Measurements from ENCODE around the gene ITGB3BP. TPM values are rescaled to one million over a fixed set of nuclear protein-coding genes. Genes with fewer than 3 reads are reported as not detected.
"Not testable (repeated sequence)": the region's sequence is repeated elsewhere in the genome, so short reads cannot be mapped to it uniquely, and the experiment has no call there.

The ITGB3BP gene, protein sequence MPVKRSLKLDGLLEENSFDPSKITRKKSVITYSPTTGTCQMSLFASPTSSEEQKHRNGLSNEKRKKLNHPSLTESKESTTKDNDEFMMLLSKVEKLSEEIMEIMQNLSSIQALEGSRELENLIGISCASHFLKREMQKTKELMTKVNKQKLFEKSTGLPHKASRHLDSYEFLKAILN
- 11.1 TPM for total RNA-seq
- long read RNA-seq, transcript ITGB3BP-212 (10 exons, 1,285 nt), result major isoform, 5 of 15 reads
- long read RNA-seq, partial matches to known transcripts, result 2 of 15 reads
- long read RNA-seq, other reads (novel, unspliced or antisense), result 6 of 15 reads

DNA sequence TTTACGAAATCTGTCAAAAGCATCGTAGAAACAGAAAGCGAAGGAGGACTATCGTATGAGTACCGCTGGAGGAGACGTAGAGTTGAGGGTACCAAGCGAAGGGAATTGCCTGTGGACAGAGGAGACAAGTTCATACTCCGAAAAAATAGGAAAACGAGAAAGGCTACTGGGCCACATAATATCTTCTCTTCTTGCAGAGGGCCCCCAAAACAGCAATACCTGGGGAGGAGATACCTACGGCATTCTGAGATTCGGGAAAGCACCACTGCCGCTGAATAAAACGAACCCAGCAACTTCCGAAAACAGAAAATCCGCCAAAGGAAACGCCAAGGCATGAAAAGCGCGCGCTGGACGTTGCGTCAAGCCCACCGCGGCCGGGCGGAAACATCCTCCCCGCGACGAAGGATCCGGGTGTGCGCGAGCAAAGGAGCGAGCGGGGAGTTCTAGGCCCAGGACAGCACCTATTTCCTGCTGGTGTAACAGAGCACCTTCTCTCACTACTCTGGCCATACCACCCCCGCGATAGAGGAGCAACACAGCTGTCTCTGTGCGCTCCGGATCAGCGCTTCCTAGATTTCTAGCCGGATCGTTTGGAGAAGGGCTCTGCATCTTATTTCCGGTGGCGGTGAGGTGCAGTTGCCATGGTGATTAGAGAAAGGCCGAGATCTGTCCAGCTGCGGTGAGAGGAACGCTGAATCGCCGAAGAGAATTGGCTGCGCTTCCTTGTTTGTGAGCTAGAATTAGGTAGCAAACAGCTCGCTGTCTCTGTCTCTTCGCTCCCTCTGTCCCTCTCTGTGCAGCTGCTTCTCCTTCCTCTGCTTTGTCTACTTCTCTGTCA, at the start of gene ITGB3BP, which contains the start of gene EFCAB7:
Gene ITGB3BP, minus strand, starts transcription at position 335 of the 838 bp plus-strand sequence. Its CDS starts 92 bp downstream, at position 243.
Gene EFCAB7, plus strand, starts transcription at position 635 of the 838 bp plus-strand sequence. CDS start 2,048 bp downstream, outside the sequence.
- intact Hi-C loops (cut with DNase I), result loop anchor here (2.0 to 10.0 kb wide), 2 partner anchors 156 to 198 kb away; partner anchors contain the start of genes ALG6 and FOXD3

DNA sequence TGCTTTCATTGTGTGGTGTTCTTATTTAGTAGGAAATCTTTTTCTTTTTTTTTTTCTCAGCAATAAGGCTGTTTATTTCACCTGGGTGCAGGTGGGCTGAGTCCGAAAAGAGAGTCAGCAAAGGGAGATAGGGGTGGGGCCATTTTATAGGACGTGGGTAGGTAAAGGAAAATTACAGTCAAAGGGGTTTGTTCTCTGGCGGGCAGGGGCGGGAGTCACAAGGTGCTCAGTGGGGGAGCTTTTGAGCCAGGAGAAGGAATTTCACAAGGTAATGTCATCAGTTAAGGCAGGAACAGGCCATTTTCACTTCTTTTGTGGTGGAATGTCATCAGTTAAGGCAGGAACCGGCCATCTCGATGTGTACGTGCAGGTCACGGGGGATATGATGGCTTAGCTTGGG, 49.7 kb upstream of the ITGB3BP start:
- intact Hi-C loops (cut with DNase I); DNase-seq (ENCODE audit: low spot score): not testable (repeated sequence)

More for the DNA sequence above, at the start of gene ITGB3BP, which contains the start of gene EFCAB7:
- DNase-seq (ENCODE audit: low spot score), result peak; percentile 91

DNA sequence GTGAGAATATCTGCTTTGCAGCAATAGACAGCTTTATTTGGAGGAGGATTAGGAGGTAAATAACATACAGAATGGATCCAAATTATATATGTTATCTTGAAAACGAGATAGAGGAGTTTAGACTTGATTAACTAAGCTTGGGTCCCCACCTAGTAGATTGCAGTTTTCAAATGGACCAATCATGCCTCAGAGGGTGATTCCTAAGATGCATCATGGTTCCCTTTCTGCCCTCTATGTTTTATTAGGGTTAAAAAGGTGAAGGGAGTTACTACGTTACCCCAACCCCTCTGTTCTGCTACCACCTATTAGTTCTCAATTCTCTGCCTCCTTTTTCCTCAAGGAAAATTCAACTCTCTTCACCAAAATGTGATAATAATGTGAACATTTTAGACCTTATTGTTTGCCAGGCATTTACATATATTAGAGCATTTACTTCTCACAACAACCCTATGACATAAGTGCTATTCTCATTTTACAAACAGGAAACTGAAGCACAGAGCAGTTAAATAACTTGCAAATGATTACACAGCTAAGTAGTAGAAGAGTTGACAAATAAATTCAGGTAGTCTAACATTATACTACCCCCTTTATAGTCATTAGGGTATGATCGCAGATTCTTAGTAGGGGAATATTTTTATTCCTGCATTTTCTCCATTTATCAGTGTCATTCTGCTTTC, 46.8 kb upstream of the ITGB3BP start:
- intact Hi-C loops (cut with DNase I), result no loop called here
- no peak for DNase-seq (ENCODE audit: low spot score)

DNA sequence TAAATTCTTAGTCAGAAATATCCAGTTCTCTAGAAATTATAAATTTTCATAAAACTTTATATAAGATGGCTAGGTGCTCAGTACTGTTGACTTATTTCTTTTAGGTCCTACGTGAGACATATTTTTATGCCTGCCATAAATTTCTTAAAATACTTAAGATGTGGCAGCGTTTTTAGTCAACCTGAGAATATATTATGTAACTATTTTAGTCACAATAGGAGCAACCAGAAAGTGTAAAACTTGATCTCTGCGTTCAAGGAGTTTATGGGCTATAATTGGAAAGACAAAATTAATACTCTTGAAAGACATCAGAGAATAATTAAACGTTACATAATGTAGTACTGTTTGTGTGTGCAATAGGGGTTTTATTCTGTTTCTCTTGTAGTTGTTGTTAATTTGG, 46.0 kb upstream of the ITGB3BP start:
- intact Hi-C loops (cut with DNase I), result no loop called here
- no peak for DNase-seq (ENCODE audit: low spot score)

DNA sequence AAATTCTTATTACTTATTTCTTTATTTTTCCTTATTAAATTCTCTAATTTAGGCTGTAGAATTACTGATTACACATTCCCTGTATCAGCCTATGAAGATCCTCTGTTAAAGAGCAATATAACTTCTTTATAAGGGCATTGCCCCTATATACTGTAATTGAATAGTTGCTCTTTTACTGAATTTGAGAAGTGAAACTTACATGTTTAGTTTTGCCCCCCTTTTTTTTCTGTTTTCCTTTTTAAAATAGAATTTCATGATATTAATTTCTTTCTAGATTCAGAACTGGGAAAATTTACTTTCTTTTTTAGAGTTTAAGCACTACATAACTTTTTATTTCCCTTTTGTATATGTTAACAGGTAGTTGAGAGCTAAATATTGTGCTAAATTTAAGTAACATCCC, 40.7 kb upstream of the ITGB3BP start:
- no peak for DNase-seq (ENCODE audit: low spot score)

DNA sequence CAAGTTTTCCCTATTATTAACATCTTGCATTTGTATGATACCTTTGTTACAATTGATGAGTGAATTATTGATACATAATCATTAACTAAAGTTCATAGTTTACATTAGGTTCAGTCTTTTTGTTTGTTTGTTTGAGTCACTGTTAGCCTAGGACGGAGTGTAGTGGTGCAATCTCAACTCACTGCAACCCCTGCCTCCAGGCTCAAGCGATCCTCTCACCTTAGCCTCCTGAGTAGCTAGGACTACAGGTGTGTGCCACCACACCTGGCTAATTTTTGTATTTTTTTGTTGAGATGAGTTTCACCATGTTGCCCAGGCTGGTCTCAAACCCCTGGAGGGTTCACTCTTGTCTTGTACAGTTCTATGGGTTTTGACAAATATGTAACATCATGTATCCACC, 36.3 kb upstream of the ITGB3BP start:
- no peak for DNase-seq (ENCODE audit: low spot score)
- intact Hi-C loops (cut with DNase I), result loop anchor here (5.0 kb wide), 1 partner anchor 688 kb away; no protein-coding TSS in a partner anchor

More for the DNA sequence above, 40.7 kb upstream of the ITGB3BP start:
- intact Hi-C loops (cut with DNase I), result no loop called here

DNA sequence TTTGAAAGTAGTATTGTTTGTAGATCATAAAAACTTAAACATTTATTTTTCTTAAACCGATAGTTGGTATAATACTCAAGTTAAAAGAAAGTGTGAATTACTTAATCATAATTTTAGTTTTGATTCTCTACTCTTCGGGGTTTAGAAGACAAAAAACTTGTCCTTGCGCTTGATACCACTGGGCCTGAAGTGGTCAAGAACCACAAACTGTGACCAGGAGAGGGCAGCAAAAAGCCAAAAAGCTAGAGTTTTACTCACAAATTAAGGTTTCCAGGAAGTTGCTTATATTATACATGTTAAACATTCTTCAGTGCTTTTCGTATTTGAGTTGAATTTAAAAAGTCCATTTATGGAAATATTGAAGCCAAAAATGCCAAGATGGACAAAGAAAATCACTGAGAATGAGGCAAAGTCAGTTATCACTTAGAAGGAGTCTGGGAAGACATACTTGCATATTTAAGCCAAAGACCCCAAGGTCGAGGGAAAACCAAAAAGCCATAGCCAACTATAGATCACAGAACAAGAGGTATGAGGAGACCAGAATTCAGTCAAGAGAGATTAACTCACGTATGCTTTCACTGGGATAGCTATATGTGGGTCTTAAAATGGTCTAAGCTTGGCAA, 34.5 kb upstream of the ITGB3BP start:
- DNase-seq (ENCODE audit: low spot score), result no peak
- intact Hi-C loops (cut with DNase I), result loop anchor here (5.0 kb wide), 1 partner anchor 690 kb away; no protein-coding TSS in a partner anchor

DNA sequence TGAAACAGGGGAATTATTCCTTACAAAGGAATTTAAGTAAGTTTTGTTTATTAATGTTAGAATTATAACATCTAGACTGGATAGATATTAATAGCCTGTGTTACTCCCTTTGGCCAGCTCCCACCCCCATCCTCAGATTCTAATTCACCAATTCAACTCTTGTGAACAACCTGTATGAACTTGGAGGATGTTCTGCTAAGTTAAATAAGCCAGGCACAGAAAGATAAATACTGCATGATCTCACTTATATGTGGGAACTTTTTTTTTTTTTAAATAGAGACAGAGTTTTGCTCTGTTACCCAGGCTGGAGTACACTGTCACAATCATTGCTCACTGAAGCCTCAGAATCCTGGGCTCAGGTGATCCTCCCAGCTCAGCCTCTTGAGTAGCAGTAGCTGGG, 32.5 kb upstream of the ITGB3BP start:
- no peak for DNase-seq (ENCODE audit: low spot score)
- intact Hi-C loops (cut with DNase I), result loop anchor here (5.0 kb wide), 1 partner anchor 692 kb away; no protein-coding TSS in a partner anchor

DNA sequence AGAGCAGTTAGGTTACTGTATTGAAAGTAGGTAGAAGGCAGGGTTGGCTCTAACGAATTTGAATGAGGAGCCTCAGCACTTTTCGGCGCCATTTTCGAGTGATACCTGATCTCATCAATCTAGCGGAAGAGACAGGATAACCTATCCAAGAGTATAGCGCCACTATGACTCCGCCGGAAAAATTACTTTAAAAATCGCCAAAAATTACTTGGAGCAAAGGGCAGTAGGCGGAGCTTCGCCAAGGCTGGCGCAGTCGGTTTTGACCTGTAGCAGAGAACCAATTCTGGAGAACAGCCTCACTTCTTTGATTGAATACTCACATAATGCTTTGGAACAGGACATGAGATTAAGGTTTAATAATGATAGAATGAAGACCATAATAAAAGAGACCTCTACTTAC, 25.9 kb upstream of the ITGB3BP start:
- intact Hi-C loops (cut with DNase I), result no loop called here
- no peak for DNase-seq (ENCODE audit: low spot score)

DNA sequence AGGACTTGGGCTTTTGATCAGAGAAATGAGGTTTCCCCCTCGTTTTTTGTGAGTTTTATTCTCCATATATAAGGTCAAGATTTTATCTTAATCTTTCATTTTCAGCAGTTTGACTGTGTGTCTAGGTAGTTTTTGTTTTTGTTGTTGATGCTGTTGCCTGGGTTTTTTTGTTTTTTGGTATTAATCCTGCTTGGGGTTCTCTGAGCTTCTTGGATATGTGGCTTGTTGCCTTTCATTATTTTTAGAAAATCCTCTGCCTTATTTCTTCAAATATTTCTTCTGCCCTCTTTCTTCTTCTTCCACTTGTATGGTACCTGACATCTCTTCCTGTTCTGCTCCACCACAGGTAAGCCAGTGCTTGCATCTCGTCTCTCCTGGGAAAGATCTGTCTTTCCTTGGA, 25.3 kb upstream of the ITGB3BP start:
- no peak for DNase-seq (ENCODE audit: low spot score)
- intact Hi-C loops (cut with DNase I), result no loop called here

DNA sequence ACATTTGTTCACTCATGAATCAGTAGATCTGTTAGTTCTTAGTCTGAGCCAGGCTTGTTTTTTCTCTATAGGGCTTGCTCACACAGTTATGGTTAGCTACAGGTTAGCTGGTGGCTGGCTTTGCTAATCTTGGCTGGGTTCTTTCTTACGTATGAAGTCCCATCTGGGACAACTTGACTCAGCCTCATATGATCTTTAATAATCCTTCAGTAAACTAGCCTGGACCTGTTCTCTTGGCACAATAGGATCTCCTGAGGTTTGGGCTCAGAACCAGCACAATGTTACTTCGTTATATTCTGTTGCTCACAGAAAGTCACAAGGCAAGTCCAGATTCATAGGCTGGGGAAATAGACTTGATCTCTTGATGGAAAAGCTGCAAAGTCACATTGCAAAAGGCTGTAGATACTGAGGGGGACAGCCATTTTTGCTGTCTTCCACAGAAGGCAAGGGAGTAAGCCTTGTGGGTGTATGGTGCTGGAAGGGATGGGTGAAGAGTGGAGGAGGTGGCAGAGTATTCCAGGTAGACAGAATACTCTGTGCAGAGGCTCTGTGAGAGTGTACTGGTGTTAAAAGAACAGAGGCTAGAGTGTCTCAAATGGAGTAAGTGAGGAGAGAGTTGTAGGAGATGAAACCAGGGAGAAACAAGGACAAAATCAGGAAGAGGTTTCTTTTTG, 24.7 kb upstream of the ITGB3BP start:
- intact Hi-C loops (cut with DNase I), result no loop called here
- no peak for DNase-seq (ENCODE audit: low spot score)

DNA sequence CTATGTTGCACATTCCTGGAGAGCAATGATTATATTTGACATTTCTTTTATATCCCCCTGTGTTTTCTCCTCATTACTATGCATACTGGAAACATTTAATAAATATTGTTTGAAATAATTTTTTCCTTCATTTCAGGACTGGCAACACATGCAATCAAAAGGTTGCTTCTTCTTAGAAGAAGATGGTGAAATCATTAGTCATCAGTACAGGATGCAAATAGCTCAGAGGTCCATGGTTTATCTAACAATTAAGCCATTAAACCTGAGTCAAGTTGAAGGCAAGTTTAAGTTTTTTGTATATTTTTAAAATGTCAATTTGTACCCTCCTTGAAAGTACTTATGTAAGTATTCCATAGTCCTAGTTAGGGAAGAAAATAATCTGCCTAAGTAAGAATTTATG, 22.8 kb upstream of the ITGB3BP start:
- intact Hi-C loops (cut with DNase I), result no loop called here
- no peak for DNase-seq (ENCODE audit: low spot score)

DNA sequence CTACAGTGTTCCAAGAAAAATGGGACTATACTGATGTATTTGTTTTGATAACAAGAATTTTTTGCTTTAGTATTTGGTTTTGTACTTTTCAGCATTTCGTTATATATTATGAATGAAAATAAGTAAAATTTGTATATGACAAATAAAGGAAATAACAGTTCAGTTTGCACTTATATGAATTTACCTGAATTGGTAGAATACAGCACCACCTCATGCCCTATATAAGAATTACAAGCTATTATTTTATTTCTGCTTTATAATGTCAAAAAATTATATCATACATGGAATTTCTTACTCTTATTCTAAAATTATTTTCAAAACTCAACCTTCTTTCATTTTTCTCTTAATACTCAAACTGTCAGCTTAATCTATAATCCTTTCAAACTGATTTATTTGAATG, 14.9 kb upstream of the ITGB3BP start:
- intact Hi-C loops (cut with DNase I), result no loop called here
- no peak for DNase-seq (ENCODE audit: low spot score)

DNA sequence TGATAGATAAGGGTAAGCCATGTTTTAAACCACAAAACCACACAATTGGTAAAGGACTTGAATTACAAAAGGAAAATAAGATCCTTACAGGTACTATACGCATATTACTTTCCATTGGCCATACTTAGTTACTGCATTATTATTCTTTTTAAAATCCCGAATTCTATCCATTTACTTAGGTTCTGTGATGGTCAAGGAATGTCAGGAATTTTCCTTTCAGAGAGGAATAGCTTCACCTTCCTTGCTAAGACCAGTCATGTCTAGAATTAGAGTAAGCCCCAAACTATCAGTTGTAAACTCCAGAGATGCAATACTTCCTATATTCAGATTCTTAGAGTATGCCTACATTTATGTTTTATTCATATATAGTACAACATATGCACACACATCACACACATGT, 14.0 kb upstream of the ITGB3BP start:
- intact Hi-C loops (cut with DNase I), result no loop called here
- no peak for DNase-seq (ENCODE audit: low spot score)

DNA sequence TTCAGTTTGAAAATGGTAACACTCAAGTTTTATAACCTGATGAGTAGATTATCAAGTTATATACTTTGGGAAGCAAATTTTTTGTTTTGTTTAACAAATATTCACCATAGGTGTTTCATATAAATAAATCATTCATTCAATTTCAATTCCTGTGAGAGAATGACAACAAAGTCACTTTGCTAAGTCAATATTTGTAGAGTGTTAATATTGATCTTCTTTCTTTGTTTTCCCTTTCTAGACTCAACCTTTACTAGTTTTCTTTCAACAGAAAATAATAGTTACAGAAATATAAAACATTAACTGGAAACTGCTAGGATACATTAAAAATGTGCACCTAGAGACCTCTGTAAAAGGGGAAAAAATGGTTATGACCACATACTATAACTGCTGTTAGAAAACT, 11.4 kb upstream of the ITGB3BP start:
- DNase-seq (ENCODE audit: low spot score), result no peak
- intact Hi-C loops (cut with DNase I), result no loop called here

DNA sequence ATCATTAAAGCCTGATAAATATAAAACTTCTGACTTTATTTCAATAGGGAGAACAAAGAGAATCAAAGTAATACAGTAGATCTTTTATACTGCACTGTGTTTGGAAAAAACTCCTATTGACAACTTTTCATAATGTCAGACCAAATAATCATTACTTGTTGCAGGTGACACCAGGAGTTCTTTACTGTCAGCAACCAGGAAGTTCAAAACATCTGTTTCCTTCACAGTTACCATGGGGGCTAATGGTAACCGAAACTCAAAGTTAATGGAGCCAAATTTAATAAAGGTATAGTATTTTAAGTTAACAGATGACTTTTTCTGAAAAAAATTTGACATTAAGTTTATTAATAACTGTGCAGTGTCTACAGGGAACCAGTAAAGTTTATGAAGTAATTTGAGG, 10.9 kb upstream of the ITGB3BP start:
- intact Hi-C loops (cut with DNase I), result no loop called here
- DNase-seq (ENCODE audit: low spot score), result no peak

DNA sequence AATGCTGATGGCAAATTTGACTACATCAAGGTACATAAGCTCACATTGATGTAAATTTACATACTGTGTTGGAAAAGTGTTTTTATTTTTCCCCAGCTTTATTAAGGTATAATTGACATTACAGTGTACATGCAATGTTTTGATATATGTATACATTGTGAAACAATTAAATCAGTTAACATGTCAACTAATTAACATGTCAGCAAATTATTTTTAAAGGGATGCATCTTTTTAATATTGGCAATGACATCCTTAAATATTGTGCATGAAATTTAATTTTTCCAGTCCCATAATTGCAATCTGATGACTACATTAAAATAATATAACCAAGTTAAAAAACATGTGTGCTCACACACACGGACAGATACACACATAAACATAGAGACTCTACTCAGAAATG, 9.7 kb upstream of the ITGB3BP start:
- intact Hi-C loops (cut with DNase I), result no loop called here
- DNase-seq (ENCODE audit: low spot score), result no peak

DNA sequence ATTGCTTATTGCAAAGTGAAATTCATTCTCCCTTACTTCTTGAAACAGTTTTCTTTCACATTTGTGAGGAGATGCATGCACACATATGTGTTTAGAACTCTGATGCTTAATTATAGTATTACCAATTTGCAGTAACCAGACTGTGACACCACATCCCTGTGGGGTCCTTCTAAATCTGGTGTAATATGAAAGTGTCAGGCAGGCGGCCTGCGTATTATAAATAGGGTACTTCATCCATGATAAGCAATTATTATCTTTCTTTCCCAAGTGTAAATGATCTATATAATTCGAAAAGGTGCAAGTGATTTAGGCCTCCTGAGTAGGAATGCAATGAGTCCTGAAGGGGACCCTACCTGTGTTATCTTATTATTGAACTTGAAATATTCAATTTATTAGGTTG, 1.2 kb upstream of the ITGB3BP start:
- no peak for DNase-seq (ENCODE audit: low spot score)
- intact Hi-C loops (cut with DNase I), result loop anchor here (10.0 kb wide), 1 partner anchor 199 kb away; the partner anchor contains the start of gene FOXD3

DNA sequence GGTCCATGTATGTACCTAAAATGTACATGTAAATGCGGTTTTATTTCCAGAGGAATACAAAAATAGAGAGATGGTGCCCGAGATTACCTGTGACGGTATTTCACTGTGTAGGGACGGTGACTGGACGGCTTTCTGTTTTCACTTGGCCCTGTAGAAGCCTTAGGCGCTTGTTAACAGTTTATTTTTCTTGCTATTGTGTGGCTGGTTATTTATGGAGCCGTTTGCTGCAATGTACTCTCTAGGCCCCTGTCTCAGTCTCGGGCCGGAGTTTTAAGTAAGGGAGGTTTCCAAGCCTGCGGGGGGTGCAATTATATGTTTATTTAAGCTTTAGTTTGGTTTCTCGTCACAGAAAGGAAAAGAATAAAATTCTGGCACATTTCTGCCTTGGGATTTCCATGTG, 713 bp upstream of the ITGB3BP start:
- intact Hi-C loops (cut with DNase I), result loop anchor here (2.0 to 10.0 kb wide), 2 partner anchors 157 to 199 kb away; partner anchors contain the start of genes ALG6 and FOXD3

More for the DNA sequence above, 713 bp upstream of the ITGB3BP start:
- no peak for DNase-seq (ENCODE audit: low spot score)
